Kidney capillary endothelial cell (primary cell): Measurements from ENCODE around the gene PPP1R13B.
"Not testable (repeated sequence)": the region's sequence is repeated elsewhere in the genome, so short reads cannot be mapped to it uniquely, and the experiment has no call there.

Experiments
- DNase-seq: peaks from one replicate; pipeline ENCODE4 v3.0.0-alpha.2; 2018; ENCODE audit warnings: low spot score

The PPP1R13B gene

GRCh38 chr14:103776319-103776718 is 71.1 kb downstream of the PPP1R13B start:
- not testable (repeated sequence) for DNase-seq

GRCh38 chr14:103775506-103775905 is 71.9 kb downstream of the PPP1R13B start:
- DNase-seq = no peak

GRCh38 chr14:103773521-103773920 is 73.9 kb downstream of the PPP1R13B start:
- no peak for DNase-seq

- no peak for DNase-seq
These were observed 75.2 kb downstream of the PPP1R13B start for GRCh38 chr14:103772078-103772712.

GRCh38 chr14:103770902-103771301 is 76.5 kb downstream of the PPP1R13B start:
- no peak for DNase-seq

- no peak for DNase-seq
These were observed 76.9 kb downstream of the PPP1R13B start for GRCh38 chr14:103770500-103770899.

GRCh38 chr14:103767336-103767894 is 80.0 kb downstream of the PPP1R13B start:
- no peak for DNase-seq

- DNase-seq = peak; percentile 61
These were observed 81.8 kb downstream of the PPP1R13B start for GRCh38 chr14:103765526-103765925.

GRCh38 chr14:103763730-103764488 is 83.5 kb downstream of the PPP1R13B start:
- DNase-seq = no peak

- no peak for DNase-seq
These were observed 84.8 kb downstream of the PPP1R13B start for GRCh38 chr14:103762541-103762940.

GRCh38 chr14:103762036-103762435 is 85.3 kb downstream of the PPP1R13B start:
- DNase-seq = no peak

- DNase-seq = no peak
These were observed 89.2 kb downstream of the PPP1R13B start for GRCh38 chr14:103758059-103758776.

GRCh38 chr14:103755060-103755459 is 92.3 kb downstream of the PPP1R13B start:
- peak; percentile 35 for DNase-seq

GRCh38 chr14:103753774-103754173 is 93.6 kb downstream of the PPP1R13B start:
- no peak for DNase-seq

GRCh38 chr14:103749860-103750259 is 97.5 kb downstream of the PPP1R13B start:
- no peak for DNase-seq

- peak; percentile 40 for DNase-seq
These were observed 97.9 kb downstream of the PPP1R13B start for GRCh38 chr14:103749452-103749851.

GRCh38 chr14:103748534-103748857 is 98.9 kb downstream of the PPP1R13B start:
- DNase-seq = no peak

GRCh38 chr14:103746701-103747100 is 100.7 kb downstream of the PPP1R13B start:
- no peak for DNase-seq

GRCh38 chr14:103745424-103745823 is 102.0 kb downstream of the PPP1R13B start:
- DNase-seq = no peak

GRCh38 chr14:103744621-103745395 is 102.6 kb downstream of the PPP1R13B start:
- DNase-seq = no peak

- DNase-seq = no peak
These were observed 103.7 kb downstream of the PPP1R13B start for GRCh38 chr14:103743691-103744090.
